HepG2 (cell line): ENCODE results near the gene PDCD2L. TPM values are rescaled to one million over a fixed set of nuclear protein-coding genes. Genes with fewer than 3 reads are reported as not detected.

ENCODE experiments used
- ARNTL ChIP-seq: sonication (generic); formaldehyde crosslinking; IDR thresholded peaks from 2 replicates; pipeline ENCODE4 v1.4.0; 2020; ENCODE audit warnings: mild to moderate bottlenecking, missing genetic modification reagents
- BRD4 ChIP-seq: sonication (generic); formaldehyde crosslinking; IDR thresholded peaks from 2 replicates; pipeline ENCODE4 v1.4.0; 2020; ENCODE audit warnings: missing genetic modification reagents
- ESRRA ChIP-seq: sonication (generic); formaldehyde crosslinking; IDR thresholded peaks from 2 replicates; pipeline ENCODE4 v1.5.1; 2020; ENCODE audit warnings: mild to moderate bottlenecking, low read depth, missing genetic modification reagents
- GABPA ChIP-seq, 2 experiments: IDR thresholded peaks; 2 replicates each; pipeline ENCODE4 v1.6.1; 2011 to 2016; ENCODE audit warnings: low read depth in 2 of 2, low read length in 1 of 2, missing biosample characterization in 1 of 2, missing genetic modification characterization in 1 of 2
- JARID2 ChIP-seq: sonication (generic); formaldehyde crosslinking; IDR thresholded peaks from 2 replicates; pipeline ENCODE4 v1.8.1; 2023; ENCODE audit warnings: missing genetic modification reagents, inconsistent platforms; ENCODE audit not compliant: insufficient replicate concordance
- PHF8 ChIP-seq: sonication (generic); formaldehyde crosslinking; IDR thresholded peaks from 2 replicates; pipeline ENCODE4 v1.5.0; 2020; ENCODE audit warnings: missing genetic modification reagents
- POLR2G ChIP-seq: fragments of 200-400 bp; formaldehyde crosslinking; IDR thresholded peaks from 2 replicates; pipeline ENCODE4 v1.6.1; 2018; ENCODE audit warnings: mild to moderate bottlenecking, low read depth, low read length, moderate library complexity
- RBM39 ChIP-seq: fragments of 200-400 bp; formaldehyde crosslinking; IDR thresholded peaks from one replicate; pipeline ENCODE4 v1.6.1; 2018; ENCODE audit warnings: antibody characterized with exemption, mild to moderate bottlenecking, low read depth, low read length; ENCODE audit not compliant: poor library complexity, severe bottlenecking
- RFXAP ChIP-seq: sonication (generic); formaldehyde crosslinking; IDR thresholded peaks from 2 replicates; pipeline ENCODE4 v1.4.0; 2020; ENCODE audit warnings: missing genetic modification reagents, borderline replicate concordance
- TAF15 ChIP-seq: fragments of 200-400 bp; formaldehyde crosslinking; IDR thresholded peaks from one replicate; pipeline ENCODE4 v1.6.1; 2018; ENCODE audit warnings: mild to moderate bottlenecking, low read depth, low read length; ENCODE audit not compliant: poor library complexity, severe bottlenecking
- TBX2 ChIP-seq: sonication (generic); formaldehyde crosslinking; IDR thresholded peaks from 2 replicates; pipeline ENCODE4 v1.5.0; 2020; ENCODE audit warnings: missing genetic modification reagents, mild to moderate bottlenecking, borderline replicate concordance
- TBX3 ChIP-seq: fragments of 450-650 bp; IDR thresholded peaks from 2 replicates; pipeline ENCODE4 v1.6.1; 2017; ENCODE audit warnings: antibody characterized with exemption, mild to moderate bottlenecking, inconsistent platforms, borderline replicate concordance
- ZEB1 ChIP-seq: IDR thresholded peaks from 2 replicates; pipeline ENCODE4 v1.6.1; 2012; ENCODE audit warnings: mild to moderate bottlenecking, low read depth, inconsistent platforms; ENCODE audit not compliant: insufficient replicate concordance
- ZNF124 ChIP-seq: sonication (generic); formaldehyde crosslinking; IDR thresholded peaks from 2 replicates; pipeline ENCODE4 v1.4.0; 2020; ENCODE audit warnings: missing genetic modification reagents
- ZNF484 ChIP-seq: sonication (generic); formaldehyde crosslinking; IDR thresholded peaks from 2 replicates; pipeline ENCODE4 v1.5.1; 2020; ENCODE audit warnings: mild to moderate bottlenecking, low read depth, missing genetic modification reagents, borderline replicate concordance
- polyA plus RNA-seq, 8 experiments: library from polyadenylated mRNA; depleted of rRNA in 3 of 8; stranded (reverse) in 7 of 8; unstranded in 1 of 8; fragments of >200 nt; fragmentation: Illumina TruSeq in 4 of 8; extraction: Trizol in 4 of 8; gene quantifications; 2 replicates each; pipeline versions ENCODE4 v1.2.1 to v1.2.3, GENCODE V29; 2011 to 2016; ENCODE audit warnings: low read depth in 4 of 8, missing spikeins in 1 of 8, mixed read lengths in 1 of 8; ENCODE audit not compliant: insufficient read depth in 1 of 8
- total RNA-seq, 5 experiments: library from RNA; depleted of rRNA; stranded (reverse); fragments of >200 nt; fragmentation: Illumina TruSeq; extraction: Trizol; gene quantifications; 2 replicates each; pipeline ENCODE4 v1.2.3, GENCODE V29; 2016; ENCODE audit warnings: low read depth in 1 of 5
- TF ChIP-seq, protein P1 (sequence below): sonication (generic); formaldehyde crosslinking; IDR thresholded peaks from 2 replicates; pipeline ENCODE4 v1.4.0; 2020; ENCODE audit warnings: missing genetic modification reagents, low read depth, mild to moderate bottlenecking, borderline replicate concordance
- TF ChIP-seq, protein P2 (sequence below): IDR thresholded peaks from 2 replicates; pipeline ENCODE4 v1.6.1; 2016; ENCODE audit warnings: mild to moderate bottlenecking
- TF ChIP-seq, protein P3 (sequence below): sonication (generic); formaldehyde crosslinking; IDR thresholded peaks from 2 replicates; pipeline ENCODE4 v1.4.0; 2020; ENCODE audit warnings: missing genetic modification reagents
- TF ChIP-seq, protein P4 (sequence below): sonication (generic); formaldehyde crosslinking; IDR thresholded peaks from 2 replicates; pipeline ENCODE4 v1.4.0; 2020; ENCODE audit warnings: mild to moderate bottlenecking, missing genetic modification reagents
- TF ChIP-seq, protein P5 (sequence below): sonication (generic); formaldehyde crosslinking; IDR thresholded peaks from 2 replicates; pipeline ENCODE4 v1.8.0; 2022; ENCODE audit warnings: mild to moderate bottlenecking, missing genetic modification reagents
- TF ChIP-seq, protein P6 (sequence below): fragments of 450-650 bp; IDR thresholded peaks from 2 replicates; pipeline ENCODE4 v1.6.1; 2017

The PDCD2L gene
- total and polyA plus RNA-seq, 2 of the 13 experiments (the other 11 are each of a cell fraction or from before 2014, with no cell fraction given), result 29.3 to 35.2 TPM

DNA sequence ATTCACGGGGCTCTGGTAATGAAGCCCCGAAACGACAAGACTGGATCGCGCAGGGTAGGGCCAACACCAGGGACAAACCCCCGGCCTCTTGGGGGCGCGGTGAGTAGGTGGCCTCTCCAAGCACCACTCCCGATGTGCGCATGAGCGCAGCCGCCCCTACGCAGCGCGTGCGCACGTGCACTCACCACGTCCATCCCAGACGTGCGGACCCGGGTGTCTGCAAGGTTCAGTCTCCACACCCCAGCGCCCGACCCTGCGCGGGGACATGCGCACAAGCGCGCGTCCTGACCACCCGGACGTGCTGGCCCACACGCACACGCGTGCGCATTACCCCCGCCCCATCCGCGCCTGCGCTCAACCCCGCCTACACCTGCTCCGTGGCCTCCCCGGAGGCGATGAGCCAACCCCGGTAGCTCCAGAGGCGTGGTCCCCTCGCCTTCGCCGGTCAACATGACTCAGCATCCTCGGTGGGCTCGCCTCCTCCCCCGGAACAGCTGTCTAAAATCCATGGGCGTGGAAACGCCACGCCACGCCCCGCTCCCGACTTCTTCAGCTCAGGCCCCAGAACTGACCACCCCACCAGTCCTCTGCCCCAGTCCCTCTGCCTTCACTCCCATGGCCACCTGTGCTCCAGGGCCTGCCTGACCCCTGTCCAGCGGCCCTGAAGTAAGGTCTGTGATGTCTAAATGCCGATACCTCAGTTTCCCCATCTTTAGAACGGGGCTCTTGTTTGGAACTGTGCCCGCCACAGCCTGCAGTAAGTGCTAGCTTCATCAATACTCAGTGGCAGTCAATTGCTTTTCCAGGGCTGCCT is 44.9 kb upstream of the PDCD2L start (continued):
- peak; percentile 96 for TF ChIP-seq TBX3
- peak; percentile 74; the same call in 1 of the 2 replicates for TF ChIP-seq RFXAP (CRISPR knock-in tag)
- TF ChIP-seq, protein P1, sequence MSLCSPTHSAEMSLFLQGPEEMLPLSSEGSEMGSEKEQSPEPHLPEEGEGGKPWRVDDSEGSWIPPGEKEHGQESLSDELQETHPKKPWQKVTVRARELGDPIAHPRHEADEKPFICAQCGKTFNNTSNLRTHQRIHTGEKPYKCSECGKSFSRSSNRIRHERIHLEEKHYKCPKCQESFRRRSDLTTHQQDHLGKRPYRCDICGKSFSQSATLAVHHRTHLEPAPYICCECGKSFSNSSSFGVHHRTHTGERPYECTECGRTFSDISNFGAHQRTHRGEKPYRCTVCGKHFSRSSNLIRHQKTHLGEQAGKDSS, result peak; percentile 86; the same call in 1 of the 2 replicates
- peak; percentile 80 for TF ChIP-seq POLR2G
- no peak for TF ChIP-seq ZNF484
- TF ChIP-seq, protein P2, sequence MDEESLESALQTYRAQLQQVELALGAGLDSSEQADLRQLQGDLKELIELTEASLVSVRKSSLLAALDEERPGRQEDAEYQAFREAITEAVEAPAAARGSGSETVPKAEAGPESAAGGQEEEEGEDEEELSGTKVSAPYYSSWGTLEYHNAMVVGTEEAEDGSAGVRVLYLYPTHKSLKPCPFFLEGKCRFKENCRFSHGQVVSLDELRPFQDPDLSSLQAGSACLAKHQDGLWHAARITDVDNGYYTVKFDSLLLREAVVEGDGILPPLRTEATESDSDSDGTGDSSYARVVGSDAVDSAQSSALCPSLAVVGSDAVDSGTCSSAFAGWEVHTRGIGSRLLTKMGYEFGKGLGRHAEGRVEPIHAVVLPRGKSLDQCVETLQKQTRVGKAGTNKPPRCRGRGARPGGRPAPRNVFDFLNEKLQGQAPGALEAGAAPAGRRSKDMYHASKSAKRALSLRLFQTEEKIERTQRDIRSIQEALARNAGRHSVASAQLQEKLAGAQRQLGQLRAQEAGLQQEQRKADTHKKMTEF (CRISPR knock-in tag), result peak; percentile 87
- TF ChIP-seq BRD4, result peak; percentile 85
- no peak for TF ChIP-seq ZEB1
- TF ChIP-seq GABPA (IDR thresholded peaks at IDR 0.05; ENCODE audit: low read depth, low read length), result no peak
- TF ChIP-seq GABPA (CRISPR knock-in tag; IDR thresholded peaks at IDR 0.05; ENCODE audit: low read depth), result peak; percentile 28; the same call in 1 of the 2 replicates
- TF ChIP-seq RBM39, result no peak
- TF ChIP-seq, protein P3, sequence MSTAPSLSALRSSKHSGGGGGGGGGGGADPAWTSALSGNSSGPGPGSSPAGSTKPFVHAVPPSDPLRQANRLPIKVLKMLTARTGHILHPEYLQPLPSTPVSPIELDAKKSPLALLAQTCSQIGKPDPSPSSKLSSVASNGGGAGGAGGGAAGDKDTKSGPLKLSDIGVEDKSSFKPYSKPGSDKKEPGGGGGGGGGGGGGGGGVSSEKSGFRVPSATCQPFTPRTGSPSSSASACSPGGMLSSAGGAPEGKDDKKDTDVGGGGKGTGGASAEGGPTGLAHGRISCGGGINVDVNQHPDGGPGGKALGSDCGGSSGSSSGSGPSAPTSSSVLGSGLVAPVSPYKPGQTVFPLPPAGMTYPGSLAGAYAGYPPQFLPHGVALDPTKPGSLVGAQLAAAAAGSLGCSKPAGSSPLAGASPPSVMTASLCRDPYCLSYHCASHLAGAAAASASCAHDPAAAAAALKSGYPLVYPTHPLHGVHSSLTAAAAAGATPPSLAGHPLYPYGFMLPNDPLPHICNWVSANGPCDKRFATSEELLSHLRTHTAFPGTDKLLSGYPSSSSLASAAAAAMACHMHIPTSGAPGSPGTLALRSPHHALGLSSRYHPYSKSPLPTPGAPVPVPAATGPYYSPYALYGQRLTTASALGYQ (CRISPR knock-in tag), result 0 out of 2 replicates have a peak, but pooled peaks have one; percentile 8
- peak; percentile 72 for TF ChIP-seq ESRRA
- TF ChIP-seq TBX2 (CRISPR knock-in tag), result peak; percentile 98
- peak; percentile 84; the same call in 1 of the 2 replicates for TF ChIP-seq ARNTL (CRISPR knock-in tag)
- TF ChIP-seq, protein P4, sequence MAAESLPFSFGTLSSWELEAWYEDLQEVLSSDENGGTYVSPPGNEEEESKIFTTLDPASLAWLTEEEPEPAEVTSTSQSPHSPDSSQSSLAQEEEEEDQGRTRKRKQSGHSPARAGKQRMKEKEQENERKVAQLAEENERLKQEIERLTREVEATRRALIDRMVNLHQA (CRISPR knock-in tag), result no peak
- peak; percentile 63 for TF ChIP-seq PHF8 (CRISPR knock-in tag)
- TF ChIP-seq TAF15, result peak; percentile 48
- TF ChIP-seq ZNF124 (CRISPR knock-in tag), result peak; percentile 70
- no peak for TF ChIP-seq JARID2 (CRISPR knock-in tag)
- TF ChIP-seq, protein P5, sequence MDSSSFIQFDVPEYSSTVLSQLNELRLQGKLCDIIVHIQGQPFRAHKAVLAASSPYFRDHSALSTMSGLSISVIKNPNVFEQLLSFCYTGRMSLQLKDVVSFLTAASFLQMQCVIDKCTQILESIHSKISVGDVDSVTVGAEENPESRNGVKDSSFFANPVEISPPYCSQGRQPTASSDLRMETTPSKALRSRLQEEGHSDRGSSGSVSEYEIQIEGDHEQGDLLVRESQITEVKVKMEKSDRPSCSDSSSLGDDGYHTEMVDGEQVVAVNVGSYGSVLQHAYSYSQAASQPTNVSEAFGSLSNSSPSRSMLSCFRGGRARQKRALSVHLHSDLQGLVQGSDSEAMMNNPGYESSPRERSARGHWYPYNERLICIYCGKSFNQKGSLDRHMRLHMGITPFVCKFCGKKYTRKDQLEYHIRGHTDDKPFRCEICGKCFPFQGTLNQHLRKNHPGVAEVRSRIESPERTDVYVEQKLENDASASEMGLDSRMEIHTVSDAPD, result no peak
- TF ChIP-seq, protein P6, sequence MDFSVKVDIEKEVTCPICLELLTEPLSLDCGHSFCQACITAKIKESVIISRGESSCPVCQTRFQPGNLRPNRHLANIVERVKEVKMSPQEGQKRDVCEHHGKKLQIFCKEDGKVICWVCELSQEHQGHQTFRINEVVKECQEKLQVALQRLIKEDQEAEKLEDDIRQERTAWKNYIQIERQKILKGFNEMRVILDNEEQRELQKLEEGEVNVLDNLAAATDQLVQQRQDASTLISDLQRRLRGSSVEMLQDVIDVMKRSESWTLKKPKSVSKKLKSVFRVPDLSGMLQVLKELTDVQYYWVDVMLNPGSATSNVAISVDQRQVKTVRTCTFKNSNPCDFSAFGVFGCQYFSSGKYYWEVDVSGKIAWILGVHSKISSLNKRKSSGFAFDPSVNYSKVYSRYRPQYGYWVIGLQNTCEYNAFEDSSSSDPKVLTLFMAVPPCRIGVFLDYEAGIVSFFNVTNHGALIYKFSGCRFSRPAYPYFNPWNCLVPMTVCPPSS, result no peak
